ENCODE measurements around the gene CADPS. TPM values are rescaled to one million over a fixed set of nuclear protein-coding genes. Genes with fewer than 3 reads are reported as not detected.

Gene CADPS
- polyA plus RNA-seq, 3 donors: 1.2 to 2.4 (median 1.2) TPM

DNA sequence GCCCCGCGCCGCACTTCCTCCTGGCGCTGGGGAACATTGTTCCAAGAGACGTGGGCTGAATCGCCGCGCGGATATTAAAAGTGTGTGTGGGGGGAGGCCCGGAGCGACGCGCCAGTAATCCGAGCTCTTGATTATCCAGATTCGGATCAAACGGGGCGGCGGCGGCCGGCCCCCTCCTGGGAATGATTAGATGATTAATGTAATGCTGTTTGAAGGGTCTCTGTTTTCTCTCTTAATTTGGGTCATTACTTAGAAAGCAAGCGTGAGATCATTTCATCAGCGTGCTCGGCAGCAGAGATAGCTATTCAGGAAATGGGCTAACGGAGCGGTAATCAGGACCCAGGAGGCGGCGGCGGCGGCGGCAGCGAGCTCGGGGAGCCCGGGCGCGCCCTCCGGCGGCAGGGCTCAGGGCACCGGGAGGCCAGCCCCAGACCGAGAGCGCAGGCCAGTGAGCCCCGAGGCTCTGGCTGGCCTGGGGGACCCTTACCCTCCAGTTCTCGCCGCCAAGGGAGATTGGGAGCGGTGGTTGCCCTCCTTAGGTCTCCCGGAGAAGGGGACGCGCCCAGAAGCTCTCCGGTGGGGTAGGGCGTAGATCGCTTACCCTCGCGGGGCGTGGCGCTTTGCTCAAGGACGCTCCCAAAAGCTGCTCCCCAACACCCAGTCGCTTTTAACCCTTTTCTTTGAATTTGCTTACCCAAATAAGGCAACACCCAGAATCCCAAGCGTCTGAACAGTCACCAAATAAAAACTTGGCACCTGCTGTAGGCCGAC, 506.3 kb downstream of the CADPS start:
- DNase-seq (ENCODE audit: low read depth in 3 of 3, low spot score in 2 of 3): no peak

DNA sequence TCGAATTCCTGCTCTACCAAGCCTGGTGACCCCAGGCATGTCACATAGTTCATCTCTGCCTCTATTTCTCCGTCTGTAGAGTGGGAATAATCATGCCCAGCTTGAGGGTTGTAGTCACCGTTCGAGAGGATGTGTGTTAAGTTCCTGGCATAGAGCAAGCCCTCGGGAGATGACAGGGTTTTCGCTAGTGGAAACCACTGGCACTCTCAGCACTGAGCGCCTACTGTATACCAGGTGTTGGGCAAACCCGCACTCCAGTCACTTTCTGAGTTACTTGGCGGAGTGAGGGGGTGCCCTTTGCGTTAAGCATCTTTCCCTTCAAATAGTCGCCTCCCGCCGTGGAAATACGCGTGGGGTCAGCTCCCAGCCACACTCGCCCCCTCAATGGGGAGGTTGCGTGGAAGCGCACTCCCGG, 506.9 kb downstream of the CADPS start:
- DNase-seq (ENCODE audit: low read depth in 3 of 3, low spot score in 2 of 3): no peak

DNA sequence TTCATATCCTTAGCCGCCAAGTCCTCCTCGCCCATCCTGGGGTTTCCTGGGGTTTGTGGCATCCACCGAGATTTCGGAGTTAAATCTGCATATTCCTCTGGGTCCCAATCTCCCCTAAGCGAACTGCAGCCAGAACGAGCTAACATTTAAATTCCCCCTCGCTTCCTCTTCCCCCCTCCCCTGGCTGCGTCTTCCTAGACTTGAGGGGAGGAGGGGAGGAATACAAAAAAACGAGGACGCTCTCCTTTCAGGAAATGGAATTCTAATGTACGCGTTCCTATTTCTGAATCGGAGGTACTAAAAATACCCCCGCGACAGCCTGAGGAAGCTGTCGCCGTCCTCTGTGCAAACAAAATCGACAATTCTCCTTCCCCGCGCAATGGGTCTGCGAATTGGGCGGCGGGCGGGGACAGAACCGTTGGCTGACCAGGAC, 507.4 kb downstream of the CADPS start:
- DNase-seq (ENCODE audit: low read depth in 3 of 3, low spot score in 2 of 3): no peak

DNA sequence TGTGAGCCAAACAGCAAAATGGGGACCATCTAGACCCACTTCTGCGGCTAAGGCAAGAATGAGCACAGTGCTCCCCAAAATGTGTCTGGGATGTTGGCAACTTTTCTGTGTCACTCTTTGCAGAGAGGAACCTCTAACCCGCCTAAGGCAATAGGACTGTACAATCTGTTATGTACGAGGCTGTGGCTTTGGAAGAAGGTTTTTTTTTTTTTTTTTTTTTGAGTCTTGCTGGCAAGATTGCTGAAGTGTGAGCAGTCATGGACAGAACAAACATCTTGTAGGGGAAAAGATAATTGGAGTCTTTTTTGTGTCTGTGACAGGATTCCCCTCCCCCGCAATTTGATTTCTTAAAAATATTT, 509.1 kb downstream of the CADPS start:
- DNase-seq (ENCODE audit: low read depth in 3 of 3, low spot score in 2 of 3): no peak

DNA sequence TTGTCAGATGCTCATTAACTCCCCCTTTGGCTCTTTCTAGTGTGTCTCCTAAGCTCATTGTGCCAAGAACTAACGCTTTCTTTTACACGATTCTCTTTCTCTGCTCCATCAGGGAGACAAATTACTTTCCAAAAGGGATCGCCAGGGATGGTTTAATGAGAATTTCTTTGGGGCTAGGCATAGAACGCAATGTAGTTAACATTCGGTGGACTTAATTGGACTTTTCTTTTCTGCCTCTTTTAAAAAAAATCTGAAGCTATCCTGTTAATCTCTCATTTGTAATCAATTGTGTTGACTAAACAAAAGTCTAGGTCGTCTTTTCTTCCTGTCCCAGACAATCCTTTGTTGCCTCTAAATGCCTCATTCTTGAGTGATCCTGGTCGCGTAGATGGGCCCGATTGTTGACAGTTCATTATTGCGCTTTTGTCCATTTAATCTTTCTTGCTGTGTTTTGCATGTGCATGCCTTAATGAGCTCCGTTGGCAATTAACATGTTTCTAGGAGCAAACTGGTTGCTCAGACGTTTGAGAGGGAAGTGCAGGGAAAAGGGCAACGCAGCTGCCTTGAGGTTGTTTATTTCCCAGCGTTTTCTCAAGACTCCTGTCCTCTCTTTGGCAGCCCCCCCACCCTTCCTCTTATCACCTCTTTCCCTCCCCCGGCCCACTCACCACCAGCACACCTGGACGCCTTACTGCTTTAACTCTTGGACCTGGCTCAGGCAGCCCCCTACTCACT, 509.7 kb downstream of the CADPS start:
- DNase-seq (ENCODE audit: low read depth in 3 of 3, low spot score in 2 of 3): no peak

DNA sequence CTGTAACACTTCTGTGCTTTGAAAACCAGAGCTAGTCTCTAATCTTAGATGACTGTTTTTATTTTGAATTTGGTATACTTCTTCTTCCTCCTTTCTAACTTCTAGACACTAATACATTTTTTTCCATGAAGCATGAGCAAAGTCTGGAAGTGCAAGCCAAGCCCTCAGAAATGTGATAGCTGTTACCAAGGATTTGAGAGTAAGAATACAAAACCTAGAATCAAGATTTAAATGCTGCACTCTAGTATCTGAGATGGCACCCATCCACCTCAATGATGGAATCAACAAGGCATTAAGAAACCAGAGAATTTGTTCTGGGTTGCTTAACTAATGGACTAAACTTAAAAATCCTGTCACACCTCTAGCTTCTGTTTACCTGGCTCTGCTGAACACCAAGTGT, 511.0 kb downstream of the CADPS start:
- DNase-seq (ENCODE audit: low read depth in 3 of 3, low spot score in 2 of 3): no peak

DNA sequence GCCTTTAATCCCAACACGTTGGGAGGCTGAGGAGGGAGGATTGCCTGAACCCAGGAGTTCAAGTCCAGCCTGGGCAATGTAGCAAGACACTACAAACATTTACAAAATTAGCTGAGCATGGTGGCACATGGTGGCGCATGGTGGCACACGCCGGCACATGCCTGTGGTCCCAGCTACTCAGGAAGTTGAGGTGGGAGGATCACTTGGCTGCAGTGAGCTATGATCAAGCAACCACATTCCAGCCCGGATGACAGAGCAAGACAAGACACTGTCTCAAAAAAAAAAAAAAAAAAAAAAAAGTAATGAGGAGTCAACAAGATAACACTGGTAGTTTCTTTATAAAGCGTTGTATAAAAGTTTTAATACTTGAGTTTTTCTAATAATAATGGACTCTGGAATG, 511.9 kb downstream of the CADPS start:
- DNase-seq (ENCODE audit: low read depth in 3 of 3, low spot score in 2 of 3): no peak

DNA sequence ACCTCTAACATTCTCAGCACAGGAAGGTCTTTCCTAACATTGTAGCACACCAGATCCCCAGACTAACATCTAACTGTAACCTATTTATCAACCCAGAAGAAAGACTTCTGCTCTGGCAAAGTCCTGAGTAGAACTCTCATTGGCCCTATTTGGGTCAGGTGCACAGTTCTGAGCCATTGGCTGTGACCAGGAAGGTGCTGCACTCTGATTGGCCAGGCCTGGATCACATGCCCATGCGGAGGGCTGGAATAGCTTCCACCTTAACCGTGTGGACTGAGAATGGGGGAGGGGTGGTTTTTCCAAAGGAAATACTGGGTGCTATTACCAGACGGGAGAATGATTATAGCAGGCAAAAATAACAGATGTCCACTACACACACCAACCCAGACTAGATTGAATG, 513.4 kb downstream of the CADPS start:
- DNase-seq (ENCODE audit: low read depth in 3 of 3, low spot score in 2 of 3): no peak

DNA sequence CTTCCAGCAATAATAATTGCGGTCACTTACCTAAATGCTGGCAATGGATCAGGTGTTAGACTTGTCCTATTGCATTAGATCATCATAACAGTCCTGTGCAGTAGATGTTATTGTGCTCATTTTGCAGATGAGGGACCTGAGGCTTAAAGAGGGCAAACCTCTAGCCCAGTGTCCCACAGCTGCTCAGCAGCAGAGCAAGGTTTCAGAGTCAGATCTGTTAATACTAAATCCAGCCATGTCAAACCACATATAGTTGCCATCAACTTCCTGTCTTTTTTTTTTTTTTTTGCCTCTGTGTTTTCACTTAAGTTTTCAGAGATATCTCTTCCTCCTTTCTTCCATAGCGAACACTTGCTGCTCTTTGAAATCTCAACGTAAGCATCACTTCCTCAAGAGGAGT, 514.0 kb downstream of the CADPS start:
- DNase-seq (ENCODE audit: low read depth in 3 of 3, low spot score in 2 of 3): no peak

DNA sequence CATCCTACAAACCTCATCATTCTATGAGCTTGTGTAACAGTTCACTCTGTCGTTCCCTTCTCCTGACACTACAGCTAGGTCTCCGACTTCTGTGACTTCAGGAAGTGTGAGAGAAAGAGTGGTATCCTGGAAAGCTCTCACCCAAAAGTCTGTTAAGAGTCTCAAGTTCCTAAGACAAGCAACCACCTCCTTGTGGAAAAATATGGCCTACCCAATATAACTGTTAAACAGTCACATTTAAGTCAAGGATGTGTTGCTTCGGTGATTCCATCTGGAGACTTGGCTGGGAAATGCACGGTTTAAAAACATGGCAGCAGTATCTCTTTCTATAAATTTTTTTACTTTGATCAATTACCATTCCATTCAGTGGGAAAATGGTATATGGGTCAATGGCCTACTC, 515.7 kb downstream of the CADPS start:
- DNase-seq (ENCODE audit: low read depth in 3 of 3, low spot score in 2 of 3): no peak

DNA sequence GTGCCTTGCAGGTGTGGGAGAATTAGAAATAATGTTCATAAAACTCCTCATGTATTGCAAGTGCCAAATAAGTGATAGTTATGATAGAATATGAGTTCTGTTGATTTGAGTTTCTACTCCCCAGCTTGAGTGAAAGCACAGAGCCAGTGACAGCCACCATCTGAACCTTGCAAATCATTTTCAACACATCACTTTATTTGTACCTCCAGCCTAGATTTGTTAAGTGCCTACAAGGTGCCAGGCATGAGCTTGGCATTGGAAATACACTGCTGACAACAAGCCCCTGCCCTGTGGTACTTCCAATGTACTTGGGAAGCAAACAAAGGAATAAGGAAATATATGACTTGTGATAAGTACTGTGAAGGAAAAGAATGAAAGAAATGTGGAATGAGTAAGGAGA, 518.9 kb downstream of the CADPS start:
- DNase-seq (ENCODE audit: low read depth in 3 of 3, low spot score in 2 of 3): no peak

DNA sequence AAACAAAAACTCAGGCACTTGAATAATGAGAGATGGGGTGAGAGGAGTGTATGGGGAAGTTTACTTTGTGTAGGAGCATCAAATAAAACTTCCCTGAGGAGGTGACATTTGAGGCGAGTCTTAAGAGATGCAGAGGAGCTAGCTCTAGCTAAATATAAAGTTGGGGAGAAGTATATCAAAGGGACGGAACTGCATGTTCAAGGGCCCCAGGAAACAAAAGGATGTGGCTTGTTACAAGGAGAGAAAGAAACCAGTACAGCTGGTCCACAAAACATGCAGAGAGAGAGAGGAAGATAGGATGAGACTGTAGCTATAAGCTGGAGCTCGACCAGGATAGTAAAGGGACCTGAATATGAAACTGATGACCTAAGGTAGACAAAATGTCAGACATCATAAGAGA, 519.5 kb downstream of the CADPS start:
- DNase-seq (ENCODE audit: low read depth in 3 of 3, low spot score in 2 of 3): no peak
